T-helper 9 cell (primary cell): ENCODE measurements around the gene RIN3.

Experiments used
- DNase-seq: peaks from one replicate; pipeline ENCODE4 v3.0.0-alpha.2; 2020

Gene RIN3

DNA sequence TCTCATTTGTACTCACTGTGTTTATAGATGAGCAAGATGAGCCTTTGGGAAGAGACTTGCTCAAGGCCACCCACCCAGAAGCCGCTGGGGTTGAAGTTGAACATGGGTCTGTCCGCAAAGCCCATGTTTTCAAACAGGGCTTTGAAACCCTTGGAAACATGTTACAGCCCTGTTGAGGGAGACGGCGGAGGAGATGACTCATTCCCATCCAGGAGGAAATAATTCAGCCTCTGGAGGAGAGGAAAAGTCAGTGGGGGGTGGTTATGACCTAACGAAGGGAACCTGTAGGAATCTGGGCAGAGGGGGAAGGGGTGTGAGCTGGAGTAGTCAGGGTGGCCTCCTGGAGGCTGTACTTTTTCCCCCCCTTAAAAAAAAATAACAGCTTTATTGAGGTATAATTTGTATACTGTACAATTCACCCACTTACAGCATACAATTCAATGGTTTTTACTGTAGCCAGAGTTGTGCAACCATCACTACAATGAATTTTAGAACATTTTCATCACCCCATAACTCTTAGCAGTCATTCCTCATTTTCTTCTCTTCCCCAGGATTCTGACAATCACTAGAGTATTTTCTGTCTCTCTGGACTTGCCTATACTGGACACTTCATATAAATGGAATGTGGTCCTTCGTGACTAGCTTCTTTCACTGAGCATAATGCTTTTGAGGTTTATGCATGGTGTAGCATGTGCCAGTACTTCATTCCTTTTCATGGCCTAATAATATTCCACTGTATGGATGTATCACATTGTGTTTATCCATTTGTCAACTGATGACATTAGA is 1.9 kb upstream of the RIN3 start:
- DNase-seq: no peak

DNA sequence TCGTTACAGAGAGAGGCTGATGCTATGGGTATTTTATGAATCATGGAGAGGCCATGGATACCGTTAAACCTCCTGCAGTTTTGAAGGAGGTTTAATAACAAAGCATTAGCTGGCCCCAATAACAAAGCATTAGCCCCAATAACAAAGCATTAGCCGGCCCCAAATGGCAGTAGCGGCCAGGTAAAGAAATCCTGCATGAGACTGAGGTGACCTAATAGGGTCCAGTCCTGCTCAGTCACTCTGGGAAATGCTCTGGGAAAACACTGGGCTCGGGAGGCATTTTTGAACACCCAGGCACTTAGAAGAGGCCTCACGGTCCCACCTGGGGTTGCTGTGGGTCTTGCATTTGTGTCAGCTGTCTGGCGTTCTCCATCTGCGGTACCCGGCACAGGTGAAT is 776 bp upstream of the RIN3 start:
- no peak for DNase-seq

DNA sequence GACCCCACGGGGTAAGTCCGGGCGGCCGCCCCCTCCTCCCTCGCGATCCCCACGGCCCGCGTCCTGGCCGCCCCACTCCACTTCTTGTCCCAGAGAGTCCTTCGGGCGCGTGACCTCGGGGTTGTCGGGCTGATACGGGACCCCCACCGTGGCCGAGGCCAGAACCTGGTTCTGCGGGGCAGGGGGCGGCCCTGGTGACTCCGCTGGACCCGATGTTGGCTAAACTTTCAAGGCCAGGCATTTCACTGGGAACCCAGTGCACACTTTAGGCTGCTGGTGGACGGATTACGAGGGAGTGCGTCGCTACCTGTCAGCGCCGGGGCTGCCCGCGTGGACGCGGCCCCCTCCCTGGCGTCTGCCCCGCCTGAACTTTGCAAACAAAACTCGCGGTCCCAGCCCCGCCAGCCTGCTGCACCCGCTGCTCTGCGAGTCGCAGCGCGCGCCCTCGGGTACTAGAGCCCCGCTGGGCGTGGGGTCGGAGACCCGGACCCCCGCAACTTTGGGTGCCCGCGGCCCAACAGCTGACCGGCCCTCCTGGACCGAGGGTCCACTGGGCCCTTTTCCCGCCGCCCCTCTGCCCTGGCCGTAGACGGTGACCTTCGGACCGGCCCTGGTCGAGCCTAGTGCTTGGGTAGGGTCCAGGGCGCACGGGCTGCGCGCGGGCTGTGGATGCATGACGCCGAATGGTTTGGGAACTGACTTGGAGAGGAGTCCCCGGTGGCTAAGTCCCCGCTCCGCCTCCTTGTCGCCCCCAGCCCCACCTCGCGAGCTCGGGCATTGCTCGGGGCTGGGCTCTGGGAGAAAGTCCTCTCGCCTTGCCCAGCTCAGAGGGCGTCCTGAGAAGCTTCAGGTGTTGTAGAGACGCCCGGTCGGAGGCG is 624 bp downstream of the RIN3 start:
- peak; percentile 11 for DNase-seq

DNA sequence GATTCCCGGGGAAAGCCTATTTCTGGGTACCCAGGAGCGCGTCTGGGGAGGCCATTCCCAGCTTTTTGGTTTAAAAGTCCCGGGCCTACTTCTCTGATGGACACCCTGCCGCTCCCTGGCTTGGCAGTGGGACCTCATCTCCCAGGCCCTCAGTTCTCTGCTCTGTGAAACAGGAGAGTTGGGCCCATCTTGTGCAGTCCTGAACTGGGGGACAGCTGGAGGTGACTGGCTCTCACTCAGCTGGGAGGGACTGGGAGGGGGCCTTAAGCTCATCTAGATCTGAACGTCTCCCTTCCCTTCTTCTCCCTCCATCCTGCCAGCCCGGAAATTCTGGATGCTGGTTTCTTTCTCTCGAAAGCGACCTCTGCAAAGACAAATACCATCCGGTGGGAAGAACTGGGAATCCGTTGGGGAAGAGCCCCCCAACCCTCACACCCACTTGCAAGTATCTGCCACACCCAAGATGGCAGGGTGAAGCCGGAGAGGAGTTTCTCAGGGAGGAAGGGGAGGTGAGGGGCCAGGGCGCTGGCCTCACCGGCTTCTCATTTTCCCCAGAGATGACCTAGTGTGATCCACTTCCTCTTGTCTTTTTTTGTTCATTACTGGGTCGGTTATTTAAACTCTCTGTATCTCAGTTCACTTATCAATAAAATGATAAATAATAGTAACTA is 1.4 kb downstream of the RIN3 start:
- DNase-seq: no peak

DNA sequence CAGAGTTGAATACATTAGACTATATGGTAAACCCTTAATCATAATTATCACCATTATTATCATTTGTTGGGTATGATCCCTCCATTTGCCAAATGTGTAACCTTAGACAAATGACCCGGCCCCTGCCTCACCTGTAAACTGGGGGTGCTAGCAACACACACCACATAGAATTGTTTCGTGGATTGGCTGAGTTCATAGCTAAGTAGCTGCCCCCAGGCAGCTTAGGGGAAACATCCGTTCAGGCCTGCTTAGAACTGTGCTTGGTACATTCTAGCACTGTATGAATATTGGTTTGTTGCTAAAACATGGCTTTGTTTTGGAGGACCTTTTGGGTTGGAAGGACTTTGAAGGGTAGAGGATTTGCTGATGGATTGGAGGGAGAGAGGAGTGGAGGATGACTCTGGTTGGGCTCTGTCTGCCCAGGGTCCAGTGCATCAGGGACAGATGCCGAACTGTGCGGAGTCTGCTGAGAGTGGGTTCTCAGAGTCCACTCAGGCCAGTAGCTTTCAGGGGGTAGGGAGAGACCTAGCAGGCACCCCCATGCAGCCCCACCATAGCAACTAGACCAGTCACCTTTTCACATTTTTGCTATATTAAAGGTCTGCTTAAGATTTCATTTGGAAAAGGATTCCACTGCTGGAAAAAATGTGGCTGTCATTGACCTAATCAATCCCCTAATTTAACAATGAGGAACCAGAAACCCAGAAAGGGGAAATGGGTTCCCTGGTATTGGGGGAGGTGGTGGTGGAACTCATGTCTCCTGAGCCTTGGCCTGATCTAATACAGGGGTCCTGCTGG is 2.2 kb downstream of the RIN3 start:
- DNase-seq: no peak

DNA sequence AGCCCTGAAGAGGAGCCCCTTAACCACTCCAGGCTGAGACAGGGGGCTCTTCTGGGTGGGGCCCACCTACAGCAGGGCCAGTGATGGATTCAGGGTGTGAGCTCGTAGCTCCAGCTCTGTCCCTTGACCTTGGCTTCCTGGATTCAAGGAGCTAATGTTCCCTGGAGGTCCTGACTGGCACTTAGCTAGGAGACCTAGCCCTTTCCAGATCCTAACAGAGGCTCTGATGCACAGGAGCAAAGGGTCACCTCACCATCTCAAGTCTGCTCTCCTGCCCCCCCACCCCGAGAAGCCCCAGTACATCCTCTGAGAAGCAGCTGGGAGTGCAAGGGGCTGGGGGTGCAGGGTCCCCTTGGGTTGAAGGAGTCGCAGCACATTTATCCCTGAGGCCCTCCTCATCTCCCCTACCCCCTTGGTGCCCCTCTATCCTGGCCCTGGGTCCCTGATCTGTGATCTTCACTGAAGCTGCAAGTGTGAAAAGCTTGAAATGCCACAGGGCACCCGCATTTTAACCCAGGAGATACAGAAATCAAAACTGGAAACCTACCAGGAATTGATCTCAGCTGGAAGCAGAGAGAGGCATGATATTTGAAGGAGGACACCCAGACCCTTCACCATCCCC is 2.9 kb downstream of the RIN3 start:
- no peak for DNase-seq

DNA sequence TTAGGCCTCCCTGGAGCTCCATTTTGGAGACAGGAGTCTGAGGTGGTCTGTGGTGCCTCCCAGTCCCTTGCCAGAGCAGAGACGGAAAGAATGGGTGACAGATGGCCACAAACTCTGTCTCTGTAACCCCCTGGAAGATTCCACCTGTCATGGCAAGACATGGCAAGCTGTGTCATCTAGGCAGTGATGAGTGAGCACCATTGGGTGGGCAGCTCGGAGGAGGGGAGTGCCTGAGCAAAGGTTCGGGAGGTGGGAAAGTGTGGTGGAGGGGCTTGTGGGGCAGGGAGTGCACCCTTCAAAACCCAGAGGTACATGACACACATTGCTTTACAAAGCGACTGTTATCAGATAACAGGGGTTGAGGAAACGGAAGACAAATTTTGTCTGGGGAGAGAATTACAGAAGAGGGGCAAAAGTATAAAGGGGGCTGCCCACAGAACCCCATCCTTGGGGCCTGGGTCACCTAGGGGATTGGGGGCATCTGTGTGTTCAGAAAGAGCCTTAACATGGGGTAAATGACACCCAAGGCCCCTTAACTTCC is 3.5 kb downstream of the RIN3 start:
- DNase-seq: no peak

DNA sequence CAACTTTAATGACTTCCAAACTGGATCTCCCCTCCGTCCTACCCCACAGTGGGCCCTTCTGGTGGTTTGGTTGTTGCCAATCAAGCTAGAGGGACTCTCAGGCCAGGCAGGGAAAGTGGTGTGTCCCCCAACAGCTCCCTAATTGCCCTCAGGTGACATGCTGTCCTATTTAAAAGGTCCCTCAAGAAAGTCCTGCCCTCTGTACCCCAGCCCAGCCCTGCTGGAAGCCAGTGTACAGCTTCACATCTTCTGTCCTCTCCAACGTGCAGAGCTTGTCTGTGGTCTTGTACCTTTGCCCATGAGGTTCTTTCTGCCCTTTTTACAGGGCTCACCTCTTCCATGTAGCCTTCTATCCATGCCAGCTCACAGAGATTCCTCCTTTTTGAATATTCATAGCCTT is 4.2 kb downstream of the RIN3 start:
- no peak for DNase-seq

DNA sequence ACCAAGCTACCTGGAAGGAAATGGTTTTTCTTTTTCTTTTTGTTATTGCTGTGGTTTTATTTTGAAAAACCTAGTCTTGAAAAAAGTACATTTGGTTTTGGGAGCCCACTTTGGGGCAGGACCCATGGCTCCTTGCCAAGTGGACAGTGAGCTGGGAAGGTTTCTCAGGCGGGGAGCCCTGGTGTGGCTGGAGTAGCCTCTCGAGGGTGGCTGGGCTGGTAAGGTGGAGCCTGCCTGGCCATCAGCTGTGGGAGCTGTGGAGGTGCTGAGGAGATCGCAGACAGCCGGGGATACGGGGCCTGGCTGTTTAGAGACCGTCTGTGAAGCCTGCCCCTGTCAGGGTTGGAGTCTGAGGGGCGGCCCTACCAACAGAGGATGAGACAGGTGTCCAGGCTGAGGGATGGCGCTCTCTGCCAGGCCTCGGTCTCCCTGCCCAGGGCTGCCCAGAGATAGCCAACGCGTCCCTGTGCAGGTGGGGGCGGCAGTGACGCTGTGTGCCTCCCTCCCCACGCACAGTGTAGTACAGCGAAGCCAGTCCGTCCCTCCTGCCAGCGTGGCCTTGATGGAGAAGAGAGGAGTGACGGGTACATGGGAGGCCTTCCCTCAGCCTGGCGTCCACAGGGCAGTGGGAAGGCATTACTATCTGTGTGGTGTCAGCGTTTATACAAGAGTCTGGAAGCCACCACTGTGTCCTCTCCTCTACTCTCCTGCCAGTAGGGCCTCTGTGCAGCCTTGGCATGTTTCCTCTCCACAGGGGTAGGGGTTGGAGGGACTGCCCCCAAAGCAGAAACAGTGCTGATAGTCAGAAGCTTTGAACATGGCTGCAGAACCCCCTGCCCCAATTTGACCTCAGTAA is 5.9 kb downstream of the RIN3 start:
- no peak for DNase-seq

DNA sequence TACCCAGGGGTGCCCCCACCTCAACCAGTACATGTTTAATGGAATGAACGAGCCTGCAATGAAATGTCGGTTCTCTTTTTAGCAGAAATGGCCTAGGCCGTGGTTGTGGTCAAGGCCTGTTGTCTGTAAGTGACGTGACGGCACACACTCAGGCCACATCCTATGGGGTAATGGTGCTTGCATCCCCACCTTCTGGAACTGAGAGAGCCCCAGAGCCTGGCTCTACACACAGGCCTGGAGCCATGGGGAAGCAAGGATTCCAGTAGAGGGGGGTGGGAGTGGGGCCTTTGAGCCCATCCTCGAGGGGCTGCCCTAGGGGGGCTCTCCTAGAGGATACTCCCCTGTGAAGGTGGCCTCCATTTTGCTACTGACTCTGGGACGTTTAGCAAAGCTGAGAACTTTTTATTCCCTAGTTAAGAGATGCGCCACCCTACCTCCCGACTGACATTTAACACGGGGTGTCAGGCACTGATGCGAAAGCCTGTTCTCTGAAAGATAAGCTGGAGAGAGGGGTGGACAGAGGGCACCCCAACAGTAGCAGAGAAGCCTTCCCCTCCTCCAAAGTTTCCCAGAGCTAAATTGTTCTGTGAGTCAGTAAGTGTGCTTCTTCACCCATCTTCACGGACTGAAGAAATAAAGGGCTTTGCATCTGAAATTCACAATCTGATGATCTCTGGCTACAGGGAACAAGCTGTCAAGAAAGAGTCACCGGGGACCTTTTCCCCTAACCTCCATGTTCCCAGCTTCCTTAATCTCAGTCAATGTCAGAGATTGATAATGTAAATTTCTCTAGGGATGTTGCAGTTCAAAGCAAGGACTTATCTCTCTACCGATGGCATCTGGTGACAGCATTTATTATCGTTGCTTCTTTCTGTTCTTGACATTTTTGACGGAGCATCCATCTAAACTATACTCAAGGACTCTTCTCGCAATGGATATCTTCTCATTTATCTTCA is 6.8 kb downstream of the RIN3 start:
- DNase-seq: no peak

DNA sequence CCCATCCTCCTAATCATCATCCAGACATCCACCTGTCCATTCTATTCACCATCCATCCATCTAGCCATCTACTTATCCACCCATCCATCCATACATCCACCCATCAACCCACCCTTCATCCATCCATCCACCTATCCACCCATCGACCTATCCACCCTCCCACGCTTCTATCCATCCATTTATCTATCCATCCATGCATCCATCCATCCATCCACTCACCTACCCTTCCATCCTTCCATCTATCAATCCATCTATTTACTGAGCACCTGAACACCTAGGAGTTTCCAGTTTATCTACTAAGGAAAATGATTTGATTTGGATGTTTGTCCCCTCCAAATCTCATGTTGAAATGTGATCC is 7.5 kb downstream of the RIN3 start:
- DNase-seq: no peak

DNA sequence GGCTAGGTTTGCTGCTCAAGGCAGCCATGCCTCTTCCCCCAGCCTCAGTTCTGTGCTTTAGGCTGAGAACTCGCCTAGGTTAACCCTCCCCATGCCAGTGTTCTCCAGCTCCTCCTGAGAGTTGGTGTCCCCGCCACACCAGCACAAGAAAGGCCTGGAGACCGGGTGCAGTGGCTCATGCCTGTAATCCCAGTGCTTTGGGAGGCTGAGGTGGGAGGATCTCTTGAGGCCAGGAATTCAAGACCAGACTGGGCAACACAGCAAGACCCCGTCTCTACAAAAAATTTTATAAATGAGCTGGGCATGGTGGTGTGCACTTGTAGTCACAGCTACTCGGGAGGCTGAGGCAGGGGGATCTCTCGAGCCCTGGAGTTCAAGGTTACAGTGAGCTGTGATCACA is 10.2 kb downstream of the RIN3 start:
- DNase-seq: no peak

DNA sequence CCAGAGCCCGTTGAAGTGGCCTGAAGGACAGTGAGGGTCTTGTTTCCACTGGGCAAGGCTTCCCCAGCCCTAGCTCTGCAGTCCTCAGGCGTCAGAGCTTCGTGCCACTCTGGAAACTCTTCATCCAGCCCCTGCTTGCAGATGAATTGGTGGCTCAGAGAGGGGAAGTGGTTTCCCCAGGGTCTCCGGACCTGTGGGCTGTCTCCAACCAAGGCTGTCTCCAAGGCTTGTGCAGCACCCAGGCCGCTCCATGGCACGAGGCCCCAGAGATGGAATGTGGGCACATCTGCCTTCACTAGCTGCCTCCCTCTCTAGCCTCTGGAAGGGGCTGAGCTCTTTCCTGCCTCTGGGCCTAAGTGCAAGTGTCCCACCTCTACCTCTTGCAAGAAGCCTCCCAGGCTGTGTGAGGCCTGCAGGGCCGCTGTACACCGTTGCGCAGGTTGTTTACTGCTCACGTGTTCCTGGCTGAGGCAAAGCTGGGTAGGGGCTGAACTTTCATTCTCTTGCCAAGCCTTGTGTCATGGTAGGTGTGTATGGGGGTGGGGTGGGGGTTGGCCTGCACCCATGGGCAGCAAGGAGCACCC is 11.1 kb downstream of the RIN3 start:
- no peak for DNase-seq

DNA sequence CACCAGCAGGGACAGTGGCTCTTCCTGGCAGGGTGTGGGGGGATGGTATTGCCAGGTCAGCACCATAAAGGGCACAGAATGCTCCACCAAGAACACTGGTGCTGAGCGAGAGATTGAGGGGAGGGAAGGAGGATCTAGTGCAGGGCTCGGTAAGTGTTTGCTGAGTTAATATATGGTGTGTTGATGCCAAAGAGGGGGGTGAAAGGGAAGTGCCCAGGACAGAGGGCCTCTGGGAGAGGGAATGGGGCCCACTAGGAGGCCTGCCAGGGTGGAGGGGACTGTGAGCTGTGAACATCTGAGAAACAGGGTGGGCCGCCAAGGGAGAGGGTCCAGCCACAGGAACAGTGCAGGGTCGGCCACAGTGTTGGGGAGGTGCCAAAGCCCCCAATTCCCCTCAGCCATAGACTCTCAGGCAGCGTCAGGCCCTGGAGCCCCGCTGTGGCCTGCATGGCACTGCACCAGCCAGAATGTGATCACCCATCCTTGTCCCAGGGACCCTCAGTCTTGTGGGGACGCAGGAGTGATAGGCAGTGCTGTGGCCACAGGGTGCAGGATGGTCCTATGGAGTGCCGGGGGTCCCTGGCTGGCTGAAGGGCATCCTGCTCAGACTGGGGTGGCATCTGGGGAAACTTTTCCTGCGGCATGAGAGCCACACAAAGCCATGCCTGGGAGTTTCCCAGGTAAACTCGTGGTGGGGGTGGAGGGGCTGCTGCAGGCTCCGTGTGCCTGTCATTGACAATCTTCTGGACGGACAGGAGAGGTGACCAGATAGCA is 11.9 kb downstream of the RIN3 start:
- DNase-seq: no peak

DNA sequence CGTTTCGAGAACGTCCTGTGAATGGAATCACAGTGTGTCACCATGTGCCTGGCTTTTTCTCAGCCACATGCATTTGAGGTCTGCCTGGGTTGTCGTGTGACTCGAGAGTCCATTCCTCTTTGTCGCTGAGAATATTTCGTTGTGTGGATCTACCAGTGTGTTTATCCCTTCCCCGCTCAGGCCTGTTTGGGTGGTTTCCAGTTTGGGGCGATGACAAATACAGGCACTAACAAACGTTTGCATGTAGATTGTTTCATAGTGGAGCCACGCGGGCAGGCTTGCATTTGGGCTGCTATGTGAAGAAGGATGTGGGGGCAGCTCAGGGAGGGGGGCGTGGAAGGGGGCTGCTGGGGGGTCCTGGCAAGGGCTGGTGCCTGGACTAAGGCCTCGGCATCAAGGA is 14.1 kb downstream of the RIN3 start:
- DNase-seq: no peak

DNA sequence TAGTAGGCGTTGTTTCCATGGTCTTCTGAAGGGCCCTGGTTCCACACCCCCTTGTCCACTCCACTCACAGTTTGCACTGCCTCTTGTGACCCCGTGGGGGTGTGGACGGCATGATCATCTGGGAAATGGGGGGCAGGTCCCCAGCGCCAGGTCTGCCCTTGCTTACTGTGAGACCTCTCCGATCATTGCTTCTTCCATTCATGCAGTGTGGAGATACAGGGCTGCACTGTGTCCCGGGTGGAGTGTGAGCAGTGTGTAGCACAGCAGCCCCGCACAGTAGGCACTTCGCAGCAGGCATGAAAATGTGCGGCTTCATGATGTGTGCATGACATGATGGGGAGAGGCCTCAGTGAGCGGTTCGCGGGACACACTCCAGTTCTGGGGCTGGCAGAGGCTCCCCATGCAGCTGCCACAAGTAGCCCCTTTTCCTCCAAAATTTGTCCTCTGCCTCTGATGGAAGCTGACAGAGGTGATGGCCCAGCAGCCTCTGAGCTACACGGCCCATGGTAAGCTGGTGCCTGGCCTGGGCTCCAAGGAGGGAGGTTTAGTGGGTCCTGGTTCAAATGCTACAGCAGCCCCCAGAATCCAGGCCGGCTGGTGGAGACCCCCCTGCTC is 15.0 kb downstream of the RIN3 start:
- DNase-seq: no peak

DNA sequence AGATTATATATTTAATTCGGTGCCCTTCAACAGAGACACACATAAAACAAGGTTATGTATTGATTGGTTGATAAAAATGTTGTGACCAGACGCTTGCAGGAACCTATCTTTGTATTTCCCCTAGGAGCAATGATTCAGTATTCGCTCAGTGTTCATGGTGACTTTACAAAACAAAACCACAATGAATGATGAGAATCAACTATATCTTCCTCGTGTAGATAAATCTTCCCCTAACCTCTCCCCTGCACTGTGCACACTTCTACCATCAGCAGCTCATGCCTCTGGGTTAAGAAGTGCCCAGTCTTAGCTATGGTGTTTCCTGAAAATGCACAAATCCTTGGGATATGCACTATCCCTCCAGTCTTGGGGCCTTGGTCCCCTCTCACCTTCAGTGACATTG is 16.3 kb downstream of the RIN3 start:
- no peak for DNase-seq
